CD4-positive, alpha-beta T cell (primary cell): ENCODE results near the gene APBB1. TPM values are rescaled to one million over a fixed set of nuclear protein-coding genes. Genes with fewer than 3 reads are reported as not detected.

Source experiments
- ATAC-seq: fragments of 200-7000 bp; cut with Tn5 transposase; one replicate; pipeline ENCODE4 v1.10.0; 2022; ENCODE audit warnings: mild to moderate bottlenecking; ENCODE audit not compliant: poor library complexity
- CTCF ChIA-PET: fragments of 350-600 bp; sonication (Branson Sonifier 250); formaldehyde crosslinking; loops from one replicate; lab custom pipeline; 2021; ENCODE audit warnings: antibody characterized with exemption, inconsistent platforms; lab: Charles Lee
- POLR2A ChIA-PET: fragments of 350-600 bp; sonication (Branson Sonifier 250); formaldehyde crosslinking; loops from one replicate; lab custom pipeline; 2021; ENCODE audit warnings: antibody characterized with exemption, inconsistent platforms; lab: Charles Lee
- DNase-seq, 14 experiments: peaks; one replicate each; pipeline ENCODE4 v3.0.0-alpha.2; 2013 to 2020; ENCODE audit warnings: mixed read lengths in 2 of 14
- H3K27ac ChIP-seq, 2 donors: one replicate each; pipeline versions ENCODE4 v1.5.1 to v1.7.0; 2013; ENCODE audit warnings: low read length in 2 of 2, low read depth in 1 of 2, mild to moderate bottlenecking in 1 of 2
- H3K27me3 ChIP-seq, 2 experiments: 1 replicate in 1 of 2; 2 replicates in 1 of 2; pipeline versions ENCODE4 v1.6.1 to v1.7.0; 2013; ENCODE audit warnings: low read length in 2 of 2, control low read depth in 1 of 2, mild to moderate bottlenecking in 1 of 2, moderate library complexity in 1 of 2; ENCODE audit not compliant: insufficient read depth in 2 of 2, control insufficient read depth in 1 of 2
- H3K36me3 ChIP-seq: one replicate; pipeline ENCODE4 v1.6.1; 2013; ENCODE audit warnings: low read length, control low read depth; ENCODE audit not compliant: insufficient read depth
- H3K4me1 ChIP-seq: one replicate; pipeline ENCODE4 v1.6.1; 2013; ENCODE audit warnings: low read length, control low read depth; ENCODE audit not compliant: insufficient read depth
- H3K4me3 ChIP-seq: one replicate; pipeline ENCODE4 v1.5.1; 2013; ENCODE audit warnings: mild to moderate bottlenecking, low read length, moderate library complexity
- H3K9me3 ChIP-seq, 2 experiments: 1 replicate in 1 of 2; 2 replicates in 1 of 2; pipeline versions ENCODE4 v1.6.1 to v1.7.0; 2013; ENCODE audit warnings: low read length in 2 of 2, mild to moderate bottlenecking in 2 of 2, control low read depth in 1 of 2, moderate library complexity in 1 of 2; ENCODE audit not compliant: control insufficient read depth in 1 of 2, insufficient read depth in 1 of 2
- H3K27ac Mint-ChIP-seq: one replicate; pipeline ENCODE4 v1.8.0; 2020; ENCODE audit warnings: mixed read lengths
- H3K27me3 Mint-ChIP-seq: one replicate; pipeline ENCODE4 v1.8.0; 2021; ENCODE audit warnings: mixed read lengths
- H3K36me3 Mint-ChIP-seq: one replicate; pipeline ENCODE4 v1.8.0; 2021; ENCODE audit warnings: low read depth, mixed read lengths
- H3K4me1 Mint-ChIP-seq: one replicate; pipeline ENCODE4 v1.8.0; 2021; ENCODE audit warnings: low read depth, mixed read lengths
- H3K4me3 Mint-ChIP-seq: one replicate; pipeline ENCODE4 v1.8.0; 2020; ENCODE audit warnings: mild to moderate bottlenecking, mixed read lengths
- H3K9me3 Mint-ChIP-seq: one replicate; pipeline ENCODE4 v1.8.0; 2020; ENCODE audit warnings: mixed read lengths
- CTCF ChIP-seq: fragments of 200-600 bp; IDR thresholded peaks from one replicate; pipeline ENCODE4 v1.8.0; 2022; ENCODE audit warnings: antibody characterized with exemption, mild to moderate bottlenecking
- intact Hi-C, 2 experiments: fragments of 100-400 bp; cut with DNase I in 1 of 2; cut with micrococcal nuclease in 1 of 2; formaldehyde crosslinking; loops; one replicate each; pipeline versions ENCODE4 v1.15.1 to v1.9.0; 2023 to 2025; cut with DNase I, micrococcal nuclease
- total RNA-seq, 174 experiments: library from RNA in 2 of 174; stranded (reverse) in 2 of 174; gene quantifications; one replicate each; pipeline ENCODE4 v1.2.3 and lab custom pipeline; 2021 to 2026

The APBB1 gene
- total RNA-seq, 2 experiments from 2014 or later = 182 to 184 TPM

GRCh38 chr11:6443269-6444003 lies 24.5 kb upstream of the APBB1 start:
- Histone ChIP-seq H3K27ac (no peak overlapping the region), H3K36me3 (no peaks in the 10 kb centered on the region), H3K4me3 (no peak overlapping the region), H3K9me3 (no peaks in the 10 kb centered on the region), H3K4me1 (peaks cover 21% of the 10 kb centered on the region), H3K27me3 (no peaks in the 10 kb centered on the region)
- ChIA-PET CTCF (interaction anchor here (0.6 to 11.8 kb wide), 34 partner anchors 16 to 252 kb away, joined by 3 to 230 read pairs (median 5); partner anchors contain the start of genes APBB1, ARFIP2, MRPL17 and SMPD1), POLR2A (interaction anchor here (0.6 to 3.2 kb wide), 14 partner anchors 12 to 68 kb away, joined by 3 to 55 read pairs (median 4); partner anchors contain the start of genes APBB1, ARFIP2, SMPD1 and TIMM10B)
- DNase-seq (peak; percentile 37 to 82 (median 48)), ATAC-seq (peak; percentile 91)
- H3K27ac Mint-ChIP-seq = no peak overlapping the region
- no peaks in the 10 kb centered on the region for H3K4me1 Mint-ChIP-seq
- no peak overlapping the region for H3K4me3 Mint-ChIP-seq
- no peaks in the 10 kb centered on the region for H3K9me3 Mint-ChIP-seq
- TF ChIP-seq CTCF = peak; percentile 89
- H3K36me3 Mint-ChIP-seq = no peaks in the 10 kb centered on the region
- H3K27me3 Mint-ChIP-seq = no peaks in the 10 kb centered on the region
- intact Hi-C loops = loop anchor here (1.0 to 2.0 kb wide), 4 partner anchors 25 to 64 kb away; partner anchors contain the start of gene APBB1 (in 1 of the 2)

GRCh38 chr11:6442441-6442840 lies 23.5 kb upstream of the APBB1 start:
- Histone ChIP-seq H3K27me3 (no peaks in the 10 kb centered on the region), H3K9me3 (no peaks in the 10 kb centered on the region), H3K27ac (no peak overlapping the region), H3K4me1 (peaks cover 31% of the 10 kb centered on the region), H3K4me3 (no peak overlapping the region), H3K36me3 (no peaks in the 10 kb centered on the region)
- TF ChIP-seq CTCF = no peak
- Mint-ChIP-seq H3K27me3 (no peaks in the 10 kb centered on the region), H3K9me3 (no peaks in the 10 kb centered on the region), H3K27ac (no peak overlapping the region), H3K4me1 (no peaks in the 10 kb centered on the region), H3K4me3 (no peak overlapping the region), H3K36me3 (no peaks in the 10 kb centered on the region)
- ChIA-PET POLR2A (interaction anchor here (1.5 to 3.2 kb wide), 5 partner anchors 23 to 64 kb away, joined by 3 to 55 read pairs (median 7); partner anchors contain the start of gene APBB1), CTCF (interaction anchor here (1.4 to 11.8 kb wide), 5 partner anchors 24 to 89 kb away, joined by 4 to 230 read pairs (median 19); partner anchors contain the start of gene APBB1)
- no peak for DNase-seq
- no peak for ATAC-seq
- intact Hi-C loops = loop anchor here in 1 of 2 experiments (2.0 kb wide), 2 partner anchors 24 to 62 kb away; partner anchors contain the start of gene APBB1

- H3K4me3 Mint-ChIP-seq = no peak within 1 kb of the TSS
- DNase-seq = no peak
- no peak for ATAC-seq
- H3K9me3 ChIP-seq = no peaks in the 10 kb centered on the region
- CTCF ChIA-PET = interaction anchor here (11.8 kb wide), 1 partner anchor 62 kb away, joined by 230 read pairs; no protein-coding TSS in a partner anchor
- no peaks in the 10 kb centered on the region for H3K36me3 Mint-ChIP-seq
- H3K27ac Mint-ChIP-seq = no peak within 1 kb of the TSS
- H3K4me3 ChIP-seq = no peak within 1 kb of the TSS
- no peaks in the 10 kb centered on the region for H3K9me3 Mint-ChIP-seq
- no peaks in the 10 kb centered on the region for H3K4me1 Mint-ChIP-seq
- H3K36me3 ChIP-seq = no peaks in the 10 kb centered on the region
- H3K27me3 Mint-ChIP-seq = no peaks in the 10 kb centered on the region
- H3K27ac ChIP-seq = no peak within 1 kb of the TSS
- intact Hi-C loops = no loop called here
- TF ChIP-seq CTCF = no peak
- H3K4me1 ChIP-seq = peaks cover 33% of the 10 kb centered on the region
- H3K27me3 ChIP-seq = no peaks in the 10 kb centered on the region
- POLR2A ChIA-PET = interaction anchor here (1.0 to 1.3 kb wide), 2 partner anchors 39 to 62 kb away, joined by 3 to 11 read pairs; no protein-coding TSS in a partner anchor
Observed at GRCh38 chr11:6440906-6441358, 22.0 kb upstream of the APBB1 start, which contains the start of gene HPX. Gene HPX, minus strand, starts transcription at chr11:6440987. Its CDS starts 24 bp downstream, at chr11:6440963.
